A673 (cell line): ENCODE measurements around the gene FUBP1. TPM values are rescaled to one million over a fixed set of nuclear protein-coding genes. Genes with fewer than 3 reads are reported as not detected.
A peak's percentile ranks its signal among the peaks of the same experiment; 100 is the strongest.

ENCODE experiments used
- BruUV-seq: library from RNA; stranded (reverse); fragments of 400-500 nt; replicated peaks from 2 replicates; lab custom pipeline; 2021; lab: Mats Ljungman, UMichigan
- CTCF ChIA-PET: fragments of 300-600 bp; sonication (Branson Sonifier 250); formaldehyde crosslinking; loops from one replicate; lab custom pipeline; 2022; ENCODE audit warnings: antibody characterized with exemption; lab: Charles Lee
- POLR2A ChIA-PET: fragments of 300-600 bp; sonication (Branson Sonifier 250); formaldehyde crosslinking; loops from one replicate; lab custom pipeline; 2022; ENCODE audit warnings: antibody characterized with exemption; ENCODE audit not compliant: low non-redundant PET; lab: Charles Lee
- DNase-seq: peaks from one replicate; pipeline ENCODE4 v3.0.0-alpha.2; 2015; ENCODE audit warnings: low spot score
- H3K27ac ChIP-seq: fragments of 200-600 bp; sonication (generic); 2 replicates; pipeline ENCODE4 v1.5.1; 2016; ENCODE audit warnings: mixed run types, low read depth, mild to moderate bottlenecking, mixed read lengths, antibody characterized with exemption, low read length; ENCODE audit not compliant: poor library complexity, severe bottlenecking
- H3K27me3 ChIP-seq: fragments of 200-600 bp; sonication (generic); replicated peaks from 2 replicates; pipeline ENCODE4 v1.6.1; 2017; ENCODE audit warnings: mixed run types, low read depth, mild to moderate bottlenecking, mixed read lengths, antibody characterized with exemption, low read length; ENCODE audit not compliant: insufficient read depth, poor library complexity
- H3K36me3 ChIP-seq: fragments of 200-600 bp; sonication (generic); 2 replicates; pipeline ENCODE4 v1.6.1; 2016; ENCODE audit warnings: mixed run types, mild to moderate bottlenecking, mixed read lengths, antibody characterized with exemption, low read length; ENCODE audit not compliant: insufficient read depth, poor library complexity, severe bottlenecking
- H3K4me1 ChIP-seq: fragments of 200-600 bp; sonication (generic); 2 replicates; pipeline ENCODE4 v1.6.1; 2017; ENCODE audit warnings: mixed run types, mild to moderate bottlenecking, mixed read lengths, antibody characterized with exemption, low read length; ENCODE audit not compliant: insufficient read depth, poor library complexity, severe bottlenecking
- H3K4me3 ChIP-seq: fragments of 200-600 bp; sonication (generic); 2 replicates; pipeline ENCODE4 v1.5.1; 2016; ENCODE audit warnings: low read depth, mixed run types, mild to moderate bottlenecking, mixed read lengths, low read length; ENCODE audit not compliant: poor library complexity, severe bottlenecking
- H3K9me3 ChIP-seq: fragments of 200-600 bp; sonication (generic); 2 replicates; pipeline ENCODE4 v1.6.1; 2016; ENCODE audit warnings: mixed run types, low read depth, mild to moderate bottlenecking, mixed read lengths, antibody characterized with exemption, low read length; ENCODE audit not compliant: poor library complexity, severe bottlenecking
- CTCF ChIP-seq: fragments of 300-800, 200-600 bp; sonication (generic); conservative IDR thresholded peaks from 2 replicates; pipeline ENCODE4 v1.5.1; 2017; ENCODE audit warnings: low read depth, mild to moderate bottlenecking, antibody characterized with exemption, low read length, moderate library complexity, mixed read lengths
- EZH2 ChIP-seq: fragments of 200-600 bp; sonication (generic); IDR thresholded peaks from 2 replicates; pipeline ENCODE4 v1.6.1; 2017; ENCODE audit warnings: borderline replicate concordance, low read depth, mild to moderate bottlenecking, mixed read lengths, antibody characterized with exemption, low read length; ENCODE audit not compliant: poor library complexity, severe bottlenecking
- intact Hi-C: fragments of 100-400 bp; cut with micrococcal nuclease; formaldehyde crosslinking; loops from one replicate; pipeline ENCODE4 v1.10.0; 2022; ENCODE audit not compliant: unreplicated experiment
- total RNA-seq: library from RNA; stranded (reverse); gene quantifications from 2 replicates; pipeline ENCODE4 v1.2.3, GENCODE V29; 2021

The FUBP1 gene
- total RNA-seq, 1 experiment from 2014 or later: 213 TPM

DNA sequence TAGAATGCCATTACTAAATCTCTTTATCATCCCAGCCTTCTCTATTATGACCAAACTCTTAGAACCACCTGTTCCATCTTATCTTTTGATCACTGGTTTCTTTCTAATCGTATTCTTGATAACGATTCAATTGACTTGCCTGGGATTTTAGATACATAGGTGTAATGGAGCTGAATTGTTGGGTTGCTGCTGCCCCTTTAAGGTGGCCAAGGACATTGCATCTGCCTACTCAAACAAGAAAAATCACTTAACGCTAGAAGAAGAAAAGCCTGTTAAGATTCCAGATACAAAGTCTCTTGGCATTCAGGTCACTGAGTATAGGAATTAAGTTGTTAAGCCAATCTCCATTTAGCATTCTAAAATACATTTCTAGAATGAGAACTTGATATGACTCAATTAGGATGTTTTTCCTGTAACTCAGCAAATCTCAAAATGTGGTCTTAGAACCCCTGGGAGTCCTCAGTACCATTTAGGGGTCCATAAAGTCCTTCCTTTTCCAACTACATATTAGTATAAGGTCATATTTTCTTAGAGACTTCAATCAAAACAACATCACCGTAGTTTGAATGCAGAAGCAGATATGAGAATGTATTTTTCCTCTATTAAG lies 78.1 kb downstream of the FUBP1 start:
- TF ChIP-seq CTCF: peak; percentile 84
- no peak for TF ChIP-seq EZH2
- Histone ChIP-seq H3K4me1 (no peaks in the 10 kb centered on the region), H3K4me3 (no peak overlapping the region), H3K36me3 (no peaks in the 10 kb centered on the region), H3K27ac (no peak overlapping the region), H3K9me3 (no peaks in the 10 kb centered on the region), H3K27me3 (no peaks in the 10 kb centered on the region)
- DNase-seq: peak; percentile 72
- ChIA-PET CTCF (no interaction called here), POLR2A (no interaction called here)
- no TSS peak for BruUV-seq
- intact Hi-C loops: loop anchor here (2.0 kb wide), 1 partner anchor 752 kb away; no protein-coding TSS in a partner anchor

DNA sequence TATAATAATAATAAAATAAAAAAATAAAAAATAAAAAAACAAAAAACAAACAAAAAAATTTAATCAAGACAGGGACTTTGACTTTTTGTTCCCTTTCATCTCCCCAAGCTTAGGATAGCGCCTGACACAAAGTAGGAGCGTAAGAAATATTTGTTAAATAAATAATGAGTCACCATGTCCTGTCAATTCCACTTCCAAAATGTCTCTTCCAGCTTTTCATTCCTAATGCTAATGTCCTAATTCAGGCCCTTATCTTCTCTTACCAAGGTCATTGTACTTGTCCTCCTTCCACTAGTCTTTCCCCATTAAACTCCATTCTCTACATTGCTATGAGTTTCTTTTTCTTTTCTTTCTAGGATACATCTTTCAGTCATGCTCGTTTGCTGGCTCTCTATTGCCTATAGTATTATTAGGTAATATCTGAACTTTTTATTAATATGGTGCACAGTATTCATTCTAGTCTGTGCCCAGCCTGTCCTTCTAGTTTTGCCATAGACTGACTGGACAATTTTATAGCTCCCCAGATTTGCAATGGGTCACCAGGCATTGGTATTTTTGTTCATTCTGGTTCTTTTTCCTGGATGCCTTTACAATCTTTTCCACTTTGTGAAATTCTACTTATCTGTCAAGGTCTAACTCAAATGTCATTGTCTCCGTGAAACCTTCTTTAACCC lies 79.1 kb downstream of the FUBP1 start:
- DNase-seq: no peak
- H3K27me3 ChIP-seq: no peaks in the 10 kb centered on the region
- H3K4me1 ChIP-seq: no peaks in the 10 kb centered on the region
- ChIA-PET POLR2A (no interaction called here), CTCF (interaction anchor here (0.5 kb wide), 1 partner anchor 239 kb away, joined by 4 read pairs; no protein-coding TSS in a partner anchor)
- BruUV-seq: no TSS peak
- no peak overlapping the region for H3K4me3 ChIP-seq
- intact Hi-C loops: loop anchor here (2.0 kb wide), 1 partner anchor 751 kb away; no protein-coding TSS in a partner anchor
- H3K36me3 ChIP-seq: no peaks in the 10 kb centered on the region
- H3K27ac ChIP-seq: no peak overlapping the region
- TF ChIP-seq CTCF (no peak), EZH2 (no peak)
- H3K9me3 ChIP-seq: no peaks in the 10 kb centered on the region

Other genes starting within 250 kb of the FUBP1 start
- gene USP33, start 219.2 kb downstream of the FUBP1 start, total RNA-seq: 90.9 and 103 TPM in 2 replicates
- 13.8 and 14.1 TPM in 2 replicates for gene MIGA1, start 199.4 kb downstream of the FUBP1 start, total RNA-seq
- 0.45 and 0.70 TPM in 2 replicates for gene NEXN, start 90.4 kb downstream of the FUBP1 start, total RNA-seq
- gene DNAJB4, start 25.9 kb upstream of the FUBP1 start, total RNA-seq: 28.3 and 34.5 TPM in 2 replicates
- 0.07 TPM in 1 of 2 replicates, not detected in the other for gene GIPC2, start 66.9 kb upstream of the FUBP1 start, total RNA-seq